K562 (cell line): ENCODE results near the gene ANAPC2. TPM values are rescaled to one million over a fixed set of nuclear protein-coding genes. Genes with fewer than 3 reads are reported as not detected.

Experiments
- ATAC-seq: fragments of 200-7000 bp; cut with Tn5 transposase; 3 replicates; pipeline ENCODE4 v1.9.1; 2020; ENCODE audit warnings: moderate library complexity
- BruUV-seq: library from RNA; stranded (reverse); fragments of 400-500 nt; replicated peaks from 2 replicates; lab custom pipeline; 2021; lab: Mats Ljungman, UMichigan
- CTCF ChIA-PET: fragments of 300-600 bp; formaldehyde crosslinking; extraction: SDS; loops from one replicate; lab custom pipeline; 2021; ENCODE audit warnings: low intra/inter-chr PET ratio; lab: Yijun Ruan, JAX
- POLR2A ChIA-PET: fragments of 300-600, 350-650 bp; sonication (Branson Sonifier 250); formaldehyde crosslinking; extraction: SDS; loops from one replicate; lab custom pipeline; 2021; ENCODE audit warnings: antibody characterized with exemption, inconsistent platforms; lab: Yijun Ruan, JAX
- DNase-seq, 4 experiments: peaks; one replicate each; pipeline versions ENCODE4 v3.0.0 to v3.0.0-alpha.2; 2011 to 2018; ENCODE audit warnings: low spot score in 3 of 4, mixed read lengths in 3 of 4; ENCODE audit errors: extremely low read depth in 1 of 4
- FAIRE-seq: peaks from 2 replicates; lab custom pipeline; 2011; peaks lifted over from hg19 to GRCh38; lab: Jason Lieb, UNC
- H2AFZ ChIP-seq: 2 replicates; pipeline ENCODE4 v1.6.0; 2011; ENCODE audit warnings: low read depth, low read length, control low read depth, inconsistent platforms
- H3K27ac ChIP-seq: fragments of 200-600 bp; 3 replicates; pipeline ENCODE4 v1.8.0; 2011; ENCODE audit warnings: low read depth, mild to moderate bottlenecking, control low read depth, inconsistent platforms, low read length, moderate library complexity, mixed read lengths; ENCODE audit errors: extremely low read depth
- H3K27me3 ChIP-seq, 2 experiments: fragments of 300-600 bp in 1 of 2; 2 replicates in 1 of 2; 3 replicates in 1 of 2; pipeline versions ENCODE4 v1.6.0 to v1.8.0; 2011; ENCODE audit warnings: inconsistent platforms in 2 of 2, low read length in 2 of 2, mild to moderate bottlenecking in 1 of 2, mixed read lengths in 1 of 2, moderate library complexity in 1 of 2; ENCODE audit not compliant: control insufficient read depth in 2 of 2, insufficient read depth in 2 of 2
- H3K36me3 ChIP-seq: fragments of 300-600 bp; 3 replicates; pipeline ENCODE4 v1.8.0; 2011; ENCODE audit warnings: mild to moderate bottlenecking, low read length, inconsistent platforms; ENCODE audit not compliant: control insufficient read depth, insufficient read depth
- H3K4me1 ChIP-seq, 2 experiments: fragments of 200-600 bp in 1 of 2; replicated peaks in 1 of 2; 2 replicates in 1 of 2; 3 replicates in 1 of 2; pipeline versions ENCODE4 v1.5.1 to v1.8.0; 2011; ENCODE audit warnings: inconsistent platforms in 2 of 2, low read length in 2 of 2, mild to moderate bottlenecking in 1 of 2, mixed read lengths in 1 of 2, moderate library complexity in 1 of 2; ENCODE audit not compliant: control insufficient read depth in 2 of 2, insufficient read depth in 2 of 2
- H3K4me2 ChIP-seq: 2 replicates; pipeline ENCODE4 v1.6.1; 2011; ENCODE audit warnings: low read length, control low read depth, inconsistent platforms, mixed read lengths; ENCODE audit not compliant: insufficient read depth
- H3K4me3 ChIP-seq: fragments of 200-600 bp; sonication (generic), shearing (Covaris generic); 2 replicates; pipeline ENCODE4 v1.5.1; 2016; ENCODE audit warnings: control low read depth, inconsistent platforms
- H3K79me2 ChIP-seq: fragments of 200-600 bp; 3 replicates; pipeline ENCODE4 v1.8.0; 2011; ENCODE audit warnings: low read length, inconsistent platforms; ENCODE audit not compliant: control insufficient read depth, insufficient read depth
- H3K9ac ChIP-seq, 2 experiments: 2 replicates each; pipeline versions ENCODE4 v1.6.0 to v1.6.1; 2011; ENCODE audit warnings: low read depth in 2 of 2, low read length in 2 of 2, control low read depth in 1 of 2, inconsistent platforms in 1 of 2, mild to moderate bottlenecking in 1 of 2, mixed read lengths in 1 of 2; ENCODE audit not compliant: insufficient read depth in 1 of 2
- H3K9me1 ChIP-seq: one replicate; pipeline ENCODE4 v1.6.0; 2011; ENCODE audit warnings: inconsistent platforms, mild to moderate bottlenecking, low read length, moderate library complexity; ENCODE audit not compliant: control insufficient read depth, insufficient read depth
- H3K9me3 ChIP-seq: replicated peaks from 2 replicates; pipeline ENCODE4 v1.5.1; 2011; ENCODE audit warnings: low read depth, low read length, inconsistent platforms; ENCODE audit not compliant: control insufficient read depth, insufficient read depth
- H4K20me1 ChIP-seq: replicated peaks from 2 replicates; pipeline ENCODE4 v1.6.1; 2011; ENCODE audit warnings: low read length, inconsistent platforms, mixed read lengths; ENCODE audit not compliant: control insufficient read depth, insufficient read depth
- ELF1 ChIP-seq: fragments of 200-800 bp; sonication (Bioruptor generic); IDR thresholded peaks from 2 replicates; pipeline ENCODE4 v1.6.1; 2016; ENCODE audit warnings: missing genetic modification characterization, missing compliant biosample characterization
- HNRNPH1 ChIP-seq: fragments of 200-400 bp; formaldehyde crosslinking; optimal IDR thresholded peaks from 2 replicates; pipeline ENCODE3; 2017; ENCODE audit warnings: low read depth, mild to moderate bottlenecking, low read length, moderate library complexity
- MEF2A ChIP-seq: IDR thresholded peaks from 2 replicates; pipeline ENCODE4 v1.6.1; 2011; ENCODE audit warnings: low read depth, mild to moderate bottlenecking, low read length, moderate library complexity; ENCODE audit not compliant: control insufficient read depth
- ZNF785 ChIP-seq: fragments of 250-450 bp; sonication (Bioruptor Pico); IDR thresholded peaks from 2 replicates; pipeline ENCODE4 v1.4.0; 2020; ENCODE audit warnings: mild to moderate bottlenecking
- WGBS: fragments of 100-300 bp; shearing (Covaris generic); methylation state at CpG from one replicate; pipeline ENCODE4 v1.1.6; 2016; ENCODE audit warnings: low coverage, mixed read lengths; ENCODE audit not compliant: insufficient coverage; ENCODE audit errors: missing lambda C conversion rate; 5-methylcytosine and 5-hydroxymethylcytosine counted together
- in situ Hi-C: fragments of 300-500 bp; cut with MboI; formaldehyde crosslinking; loops from 4 replicates; pipeline ENCODE4 v1.15.0; 2018; ENCODE audit warnings: inconsistent platforms, mixed read lengths
- intact Hi-C: fragments of 100-400 bp; cut with micrococcal nuclease; formaldehyde crosslinking; loops from 2 replicates; pipeline ENCODE4 v1.14.2; 2022
- polyA plus RNA-seq, 8 experiments: library from polyadenylated mRNA; depleted of rRNA in 4 of 8; stranded (reverse) in 5 of 8; unstranded in 3 of 8; fragments of >200 nt; fragmentation: Nextera tagmentation in 2 of 8; fragmentation: Illumina TruSeq in 1 of 8; extraction: Ambion mirVana in 2 of 8; extraction: Trizol in 1 of 8; gene quantifications; 2 replicates each; pipeline versions ENCODE4 v1.2.1 to v1.2.3, GENCODE V29; 2011 to 2014; ENCODE audit warnings: inconsistent platforms in 1 of 8, missing spikeins in 1 of 8
- total RNA-seq, 7 experiments: library from RNA; depleted of rRNA in 6 of 7; stranded (reverse); fragments of >200 nt in 6 of 7; fragmentation: Illumina TruSeq in 2 of 7; extraction: Trizol in 2 of 7; gene quantifications; 2 replicates each; pipeline versions ENCODE4 v1.2.1 to v1.2.3, GENCODE V29; 2011 to 2021; ENCODE audit warnings: low replicate concordance in 1 of 7
- TF ChIP-seq, protein P1 (sequence below): fragments of 450-650 bp; conservative IDR thresholded peaks from 2 replicates; pipeline ENCODE4 v1.6.1; 2016; ENCODE audit warnings: missing genetic modification characterization, low read depth, mild to moderate bottlenecking, missing compliant biosample characterization, moderate library complexity
- TF ChIP-seq, protein P2 (sequence below): sonication (generic); formaldehyde crosslinking; IDR thresholded peaks from 2 replicates; pipeline ENCODE4 v1.4.0; 2020; ENCODE audit warnings: mild to moderate bottlenecking, missing genetic modification reagents

Gene ANAPC2
- total and polyA plus RNA-seq, 9 of the 15 experiments (the other 6 are each of a cell fraction or from before 2014, with no cell fraction given): 0.11 to 56.5 (median 17.1) TPM; not detected in 1

DNA sequence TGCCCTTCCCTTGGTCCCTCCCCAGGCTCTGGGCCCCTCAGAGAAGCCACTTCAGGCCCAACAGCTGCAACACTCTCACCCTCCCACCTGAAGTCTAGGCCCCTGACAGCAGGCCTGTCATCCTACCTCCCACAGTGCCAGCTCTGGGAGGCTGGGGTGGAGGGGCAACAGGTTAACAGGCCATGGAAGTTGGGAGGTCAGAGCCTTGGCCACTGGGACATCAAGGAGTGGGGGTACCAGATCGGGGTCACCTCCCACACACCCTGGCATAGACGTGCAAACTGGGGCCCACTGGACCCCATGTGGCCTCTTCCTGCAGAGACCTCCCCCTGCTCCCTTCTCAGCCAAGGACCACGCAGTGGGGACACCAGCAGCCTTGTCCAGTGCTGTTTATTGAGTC is 2.9 kb upstream of the ANAPC2 start:
- CTCF ChIA-PET: no interaction called here
- in situ Hi-C loops (no loop called here), intact Hi-C loops (no loop called here)
- no peak for ATAC-seq
- Histone ChIP-seq H3K4me2 (no peak overlapping the region), H3K4me1 (peaks cover 20 to 97% of the 10 kb centered on the region in 2 experiments), H4K20me1 (peaks cover 8% of the 10 kb centered on the region), H3K36me3 (peaks cover 46% of the 10 kb centered on the region; the same call in 2 of the 3 replicates), H3K4me3 (no peak overlapping the region), H3K79me2 (peaks cover 49% of the 10 kb centered on the region), H3K27me3 (no peaks in the 10 kb centered on the region), H2AFZ (no peak overlapping the region), H3K9ac (peak overlapping the region in 1 of 2 experiments; percentile 66; a peak in 2 of 4 replicates), H3K27ac (no peak overlapping the region), H3K9me1 (no peaks in the 10 kb centered on the region), H3K9me3 (no peaks in the 10 kb centered on the region)
- TF ChIP-seq HNRNPH1: no peak
- no peak for TF ChIP-seq MEF2A
- TF ChIP-seq, protein P1, sequence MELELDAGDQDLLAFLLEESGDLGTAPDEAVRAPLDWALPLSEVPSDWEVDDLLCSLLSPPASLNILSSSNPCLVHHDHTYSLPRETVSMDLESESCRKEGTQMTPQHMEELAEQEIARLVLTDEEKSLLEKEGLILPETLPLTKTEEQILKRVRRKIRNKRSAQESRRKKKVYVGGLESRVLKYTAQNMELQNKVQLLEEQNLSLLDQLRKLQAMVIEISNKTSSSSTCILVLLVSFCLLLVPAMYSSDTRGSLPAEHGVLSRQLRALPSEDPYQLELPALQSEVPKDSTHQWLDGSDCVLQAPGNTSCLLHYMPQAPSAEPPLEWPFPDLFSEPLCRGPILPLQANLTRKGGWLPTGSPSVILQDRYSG: no peak
- no peak for TF ChIP-seq ZNF785 (CRISPR knock-in tag)
- TF ChIP-seq, protein P2, sequence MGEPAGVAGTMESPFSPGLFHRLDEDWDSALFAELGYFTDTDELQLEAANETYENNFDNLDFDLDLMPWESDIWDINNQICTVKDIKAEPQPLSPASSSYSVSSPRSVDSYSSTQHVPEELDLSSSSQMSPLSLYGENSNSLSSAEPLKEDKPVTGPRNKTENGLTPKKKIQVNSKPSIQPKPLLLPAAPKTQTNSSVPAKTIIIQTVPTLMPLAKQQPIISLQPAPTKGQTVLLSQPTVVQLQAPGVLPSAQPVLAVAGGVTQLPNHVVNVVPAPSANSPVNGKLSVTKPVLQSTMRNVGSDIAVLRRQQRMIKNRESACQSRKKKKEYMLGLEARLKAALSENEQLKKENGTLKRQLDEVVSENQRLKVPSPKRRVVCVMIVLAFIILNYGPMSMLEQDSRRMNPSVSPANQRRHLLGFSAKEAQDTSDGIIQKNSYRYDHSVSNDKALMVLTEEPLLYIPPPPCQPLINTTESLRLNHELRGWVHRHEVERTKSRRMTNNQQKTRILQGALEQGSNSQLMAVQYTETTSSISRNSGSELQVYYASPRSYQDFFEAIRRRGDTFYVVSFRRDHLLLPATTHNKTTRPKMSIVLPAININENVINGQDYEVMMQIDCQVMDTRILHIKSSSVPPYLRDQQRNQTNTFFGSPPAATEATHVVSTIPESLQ (CRISPR knock-in tag): no peak
- no peak for TF ChIP-seq ELF1 (tag)
- no TSS peak for BruUV-seq
- WGBS: 74% methylated on average over 3 of the region's 3 CpGs
- no peak for FAIRE-seq
- POLR2A ChIA-PET: interaction anchor here (0.9 to 6.7 kb wide), 3 partner anchors 12 to 28 kb away, joined by 4 to 56 read pairs (median 5); partner anchors contain the start of genes NDOR1, TMEM203 and TPRN
- DNase-seq: no peak
